GM23248 (cell line): ENCODE data around the gene RASA3. TPM values are rescaled to one million over a fixed set of nuclear protein-coding genes. Genes with fewer than 3 reads are reported as not detected.

Source experiments
- DNase-seq: peaks from one replicate; pipeline ENCODE4 v3.0.0-alpha.2; 2015
- H2AFZ ChIP-seq: fragments of 200-600 bp; sonication (generic); 2 replicates; pipeline ENCODE4 v1.6.1; 2016; ENCODE audit warnings: antibody characterized with exemption
- H3F3A ChIP-seq: fragments of 200-600 bp; sonication (generic); 2 replicates; pipeline ENCODE4 v1.6.1; 2016; ENCODE audit warnings: mild to moderate bottlenecking, antibody characterized with exemption, mixed run types; ENCODE audit not compliant: insufficient read depth
- H3K27ac ChIP-seq: fragments of 200-600 bp; sonication (generic); 2 replicates; pipeline ENCODE4 v1.5.1; 2016; ENCODE audit warnings: mild to moderate bottlenecking
- H3K27me3 ChIP-seq: fragments of 200-600 bp; sonication (generic); replicated peaks from 2 replicates; pipeline ENCODE4 v1.6.1; 2016; ENCODE audit warnings: mild to moderate bottlenecking; ENCODE audit not compliant: insufficient read depth
- H3K36me3 ChIP-seq: fragments of 200-600 bp; sonication (generic); 2 replicates; pipeline ENCODE4 v1.6.1; 2016; ENCODE audit warnings: low read depth, mild to moderate bottlenecking
- H3K4me1 ChIP-seq: fragments of 200-600 bp; sonication (generic); 2 replicates; pipeline ENCODE4 v1.6.1; 2016; ENCODE audit warnings: mild to moderate bottlenecking; ENCODE audit not compliant: insufficient read depth
- H3K4me2 ChIP-seq: fragments of 200-600 bp; sonication (generic); one replicate; pipeline ENCODE4 v1.6.1; 2016; ENCODE audit warnings: mild to moderate bottlenecking; ENCODE audit not compliant: unreplicated experiment
- H3K4me3 ChIP-seq: fragments of 200-600 bp; sonication (generic); 2 replicates; pipeline ENCODE4 v1.5.1; 2016; ENCODE audit warnings: mild to moderate bottlenecking
- H3K79me2 ChIP-seq: fragments of 200-600 bp; sonication (generic); 2 replicates; pipeline ENCODE4 v1.6.1; 2016; ENCODE audit warnings: mild to moderate bottlenecking; ENCODE audit not compliant: insufficient read depth
- H3K9ac ChIP-seq: fragments of 200-600 bp; sonication (generic); 2 replicates; pipeline ENCODE4 v1.6.1; 2016; ENCODE audit warnings: mild to moderate bottlenecking
- H3K9me2 ChIP-seq: fragments of 200-600 bp; sonication (generic); 2 replicates; pipeline ENCODE4 v1.6.1; 2016; ENCODE audit warnings: mixed run types, mild to moderate bottlenecking, moderate library complexity; ENCODE audit not compliant: insufficient read depth
- H3K9me3 ChIP-seq: fragments of 200-600 bp; sonication (generic); one replicate; pipeline ENCODE4 v1.6.1; 2017; ENCODE audit warnings: low read depth
- H4K20me1 ChIP-seq: fragments of 200-600 bp; sonication (generic); 2 replicates; pipeline ENCODE4 v1.6.0; 2016; ENCODE audit not compliant: insufficient read depth
- EZH2 ChIP-seq: fragments of 200-600 bp; sonication (generic); IDR thresholded peaks from 2 replicates; pipeline ENCODE4 v1.6.1; 2018; ENCODE audit warnings: antibody characterized with exemption, mild to moderate bottlenecking; ENCODE audit not compliant: insufficient read depth, poor library complexity, severe bottlenecking
- EZH2phosphoT487 ChIP-seq: fragments of 200-600 bp; sonication (generic); IDR thresholded peaks from 2 replicates; pipeline ENCODE4 v1.6.1; 2018; ENCODE audit warnings: antibody characterized with exemption, moderate library complexity, mild to moderate bottlenecking, low read depth; ENCODE audit not compliant: insufficient read depth
- WGBS, 2 experiments: methylation state at CpG; one replicate each; pipeline ENCODE4 v1.1.6; 2015 to 2017; ENCODE audit warnings: low lambda C conversion rate in 2 of 2, low coverage in 1 of 2; ENCODE audit errors: missing lambda C conversion rate in 2 of 2; 5-methylcytosine and 5-hydroxymethylcytosine counted together
- in situ Hi-C: fragments of 300-500 bp; cut with MboI; formaldehyde crosslinking; loops from 2 replicates; pipeline ENCODE4 v1.15.0; 2020
- polyA plus RNA-seq: library from polyadenylated mRNA; unstranded; fragments of >200 nt; fragmentation: Nextera tagmentation; extraction: Ambion mirVana; gene quantifications from 2 replicates; pipeline ENCODE4 v1.2.1, GENCODE V29; 2016
- total RNA-seq: library from RNA; depleted of rRNA; stranded (reverse); fragments of >200 nt; shearing (Covaris generic); gene quantifications from 2 replicates; pipeline ENCODE4 v1.2.3, GENCODE V29; 2014

RASA3 gene
- total and polyA plus RNA-seq, 2 experiments from 2014 or later = 34.3 to 36.7 TPM

DNA sequence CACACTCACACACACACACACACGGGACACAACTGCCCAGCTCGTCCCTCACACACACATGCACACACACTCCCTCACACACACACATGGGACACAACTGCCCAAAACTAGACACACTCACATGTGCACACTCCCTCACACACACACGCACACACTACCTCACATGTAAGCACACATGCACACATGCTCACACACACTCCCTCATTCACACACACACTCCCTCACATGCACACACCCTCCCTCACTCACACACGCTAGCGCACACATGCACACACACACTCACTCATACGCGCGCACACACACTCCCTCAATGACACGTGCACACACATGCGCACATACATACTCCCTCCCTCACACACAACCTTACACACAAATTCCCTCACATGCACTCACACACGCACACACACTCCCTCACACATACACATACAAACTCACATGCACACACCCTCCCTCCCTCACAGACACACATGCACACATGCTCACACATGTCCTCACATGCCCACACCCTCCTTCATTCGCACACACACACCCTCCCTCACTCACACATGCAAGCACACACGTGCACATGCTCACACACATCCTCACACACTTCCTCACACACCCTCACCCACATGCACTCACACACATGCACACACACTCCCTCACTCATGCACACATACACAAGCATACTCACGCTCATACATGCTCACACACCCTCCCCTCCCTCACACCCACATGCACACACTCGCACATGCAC is 9.0 kb upstream of the RASA3 start:
- no peaks in the 10 kb centered on the region for H3K9me2 ChIP-seq
- WGBS, 2 experiments = 76 to 83% methylated on average over 14 to 15 of the region's 15 CpGs
- no peaks in the 10 kb centered on the region for H3K36me3 ChIP-seq
- H3K27me3 ChIP-seq = no peaks in the 10 kb centered on the region
- no peak overlapping the region for H2AFZ ChIP-seq
- DNase-seq = no peak
- H3K4me2 ChIP-seq = no peak overlapping the region
- TF ChIP-seq EZH2 = no peak
- TF ChIP-seq EZH2phosphoT487 = no peak
- in situ Hi-C loops = no loop called here
- H3F3A ChIP-seq = no peaks in the 10 kb centered on the region; the same call in 1 of the 2 replicates
- H3K9me3 ChIP-seq = no peaks in the 10 kb centered on the region
- H3K27ac ChIP-seq = no peak overlapping the region
- H3K79me2 ChIP-seq = no peaks in the 10 kb centered on the region
- no peak overlapping the region for H3K4me3 ChIP-seq
- H4K20me1 ChIP-seq = no peaks in the 10 kb centered on the region
- H3K4me1 ChIP-seq = no peaks in the 10 kb centered on the region
- no peak overlapping the region for H3K9ac ChIP-seq

DNA sequence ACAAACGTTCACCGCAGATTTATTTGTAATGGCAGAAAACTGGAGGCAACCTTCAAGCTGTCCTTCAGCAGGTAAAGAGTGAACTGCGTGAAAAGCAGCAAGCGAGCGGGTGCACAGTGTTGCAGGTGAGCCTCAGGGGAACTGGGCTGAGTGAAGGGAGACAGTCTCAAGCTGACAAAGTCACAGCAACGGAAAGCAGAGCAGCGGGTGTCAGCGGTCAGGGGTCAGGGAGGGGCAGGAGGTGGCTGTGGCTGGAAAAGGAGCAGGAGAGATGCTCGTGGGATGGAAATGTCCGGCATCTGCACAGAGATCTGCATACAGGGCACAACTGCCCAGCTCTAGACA is 8.5 kb upstream of the RASA3 start:
- Histone ChIP-seq H3K27ac (no peak overlapping the region), H3K4me1 (no peaks in the 10 kb centered on the region), H3K9ac (no peak overlapping the region), H3K27me3 (no peaks in the 10 kb centered on the region), H4K20me1 (no peaks in the 10 kb centered on the region), H3K4me2 (no peak overlapping the region), H3K4me3 (no peak overlapping the region), H3K9me3 (no peaks in the 10 kb centered on the region), H3K36me3 (no peaks in the 10 kb centered on the region), H3K79me2 (no peaks in the 10 kb centered on the region), H3F3A (no peaks in the 10 kb centered on the region; the same call in 1 of the 2 replicates), H3K9me2 (no peaks in the 10 kb centered on the region), H2AFZ (no peak overlapping the region)
- DNase-seq = no peak
- WGBS, 2 experiments = 79 to 82% methylated on average over 10 of the region's 10 CpGs
- TF ChIP-seq EZH2phosphoT487 = no peak
- TF ChIP-seq EZH2 = no peak
- in situ Hi-C loops = no loop called here

DNA sequence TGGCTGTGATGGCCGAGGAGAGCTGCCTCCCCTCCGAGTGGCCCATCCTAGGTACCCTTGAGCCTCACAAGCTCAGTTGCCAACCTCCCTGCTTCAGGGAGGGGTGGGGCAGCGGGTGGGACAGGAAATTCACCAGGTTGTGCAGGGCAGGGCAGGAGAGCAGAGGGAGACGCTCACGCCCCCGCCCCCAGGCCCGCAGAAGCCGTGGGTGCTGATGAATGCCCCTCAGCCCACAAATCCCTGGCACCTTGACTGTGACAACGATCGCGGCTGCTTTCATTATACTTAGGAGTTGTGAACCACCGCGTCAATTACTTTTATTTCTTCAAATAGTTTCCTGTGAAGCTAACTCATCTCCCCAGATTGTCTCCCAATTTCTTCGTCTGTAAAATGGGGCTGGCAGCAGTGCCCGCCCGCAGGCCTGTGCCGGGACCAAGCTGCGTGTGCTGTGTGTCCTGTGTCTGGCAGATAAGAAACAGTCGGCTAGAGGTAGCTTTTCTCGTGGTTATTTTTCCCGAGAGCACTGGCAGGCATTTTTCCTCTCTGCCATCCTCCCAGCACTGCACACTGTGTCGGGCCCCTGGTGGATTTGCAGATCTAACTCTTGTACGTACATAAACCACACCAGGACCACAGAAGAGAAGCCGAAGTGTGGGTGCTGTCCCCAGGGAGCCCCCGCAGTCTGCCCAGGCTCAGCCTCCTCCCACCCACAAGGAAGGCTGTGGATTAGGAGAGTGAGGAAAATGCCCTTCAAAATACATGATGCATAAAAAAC is 7.9 kb upstream of the RASA3 start:
- Histone ChIP-seq H4K20me1 (no peaks in the 10 kb centered on the region), H3K36me3 (no peaks in the 10 kb centered on the region), H3K4me3 (no peak overlapping the region), H3K9ac (no peak overlapping the region), H3K9me3 (no peaks in the 10 kb centered on the region), H3K4me2 (no peak overlapping the region), H3K4me1 (no peaks in the 10 kb centered on the region), H3K79me2 (no peaks in the 10 kb centered on the region), H3K27me3 (no peaks in the 10 kb centered on the region), H3F3A (no peaks in the 10 kb centered on the region; the same call in 1 of the 2 replicates), H3K9me2 (no peaks in the 10 kb centered on the region), H2AFZ (no peak overlapping the region), H3K27ac (no peak overlapping the region)
- in situ Hi-C loops = no loop called here
- no peak for TF ChIP-seq EZH2phosphoT487
- no peak for TF ChIP-seq EZH2
- 58 to 67% methylated on average over 20 to 25 of the region's 25 CpGs for WGBS, 2 experiments
- no peak for DNase-seq

DNA sequence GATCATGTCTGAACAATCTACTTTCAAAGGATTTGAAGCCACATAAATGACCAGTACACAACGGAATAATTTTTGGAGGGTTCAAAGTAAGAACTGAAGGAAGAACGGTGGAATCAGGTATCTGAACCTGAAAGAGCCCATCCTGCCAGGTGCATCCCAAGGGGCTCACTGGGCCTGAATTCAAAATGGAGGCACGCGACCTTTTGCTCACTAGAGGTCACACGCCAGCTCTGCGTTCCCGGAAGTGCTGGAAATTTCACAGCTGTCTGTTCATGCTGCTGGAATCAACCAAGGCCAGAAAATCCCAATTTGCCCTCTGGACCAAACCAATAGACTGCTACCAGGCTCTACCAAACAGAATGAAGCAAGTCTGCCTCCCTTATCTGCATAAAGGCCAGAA is 4.2 kb upstream of the RASA3 start:
- no peak overlapping the region for H3K4me3 ChIP-seq
- H3K36me3 ChIP-seq = no peaks in the 10 kb centered on the region
- H3K27me3 ChIP-seq = no peaks in the 10 kb centered on the region
- H3F3A ChIP-seq = peaks cover 13% of the 10 kb centered on the region
- no peak overlapping the region for H3K27ac ChIP-seq
- no peak overlapping the region for H3K9ac ChIP-seq
- WGBS, 2 experiments = 86 to 87% methylated on average over 7 of the region's 7 CpGs
- no peaks in the 10 kb centered on the region for H3K9me2 ChIP-seq
- peaks cover 6% of the 10 kb centered on the region; the same call in 1 of the 2 replicates for H3K79me2 ChIP-seq
- no peaks in the 10 kb centered on the region for H4K20me1 ChIP-seq
- no peak overlapping the region for H2AFZ ChIP-seq
- no peaks in the 10 kb centered on the region for H3K4me1 ChIP-seq
- in situ Hi-C loops = no loop called here
- H3K9me3 ChIP-seq = no peaks in the 10 kb centered on the region
- no peak overlapping the region for H3K4me2 ChIP-seq
- DNase-seq = no peak
- no peak for TF ChIP-seq EZH2
- TF ChIP-seq EZH2phosphoT487 = no peak
